Activated CD8-positive, alpha-beta T cell treated with anti-CD3 and anti-CD28 coated beads for 36 hours (primary cell): Measurements from ENCODE around the gene MESP1. TPM values are rescaled to one million over a fixed set of nuclear protein-coding genes. Genes with fewer than 3 reads are reported as not detected.

Experiments used
- ATAC-seq: fragments of 200-7000 bp; cut with Tn5 transposase; one replicate; pipeline ENCODE4 v1.10.0; 2021; ENCODE audit warnings: mild to moderate bottlenecking, moderate library complexity
- CTCF ChIA-PET: fragments of 350-600 bp; sonication (Branson Sonifier 250); formaldehyde crosslinking; loops from one replicate; lab custom pipeline; 2021; ENCODE audit warnings: antibody characterized with exemption; lab: Charles Lee
- POLR2A ChIA-PET: fragments of 350-600 bp; sonication (Branson Sonifier 250); formaldehyde crosslinking; loops from one replicate; lab custom pipeline; 2021; ENCODE audit warnings: antibody characterized with exemption; lab: Charles Lee
- DNase-seq: peaks from one replicate; pipeline ENCODE4 v3.0.0-alpha.2; 2020
- H3K27ac Mint-ChIP-seq: one replicate; pipeline ENCODE4 v1.8.0; 2021; ENCODE audit warnings: mild to moderate bottlenecking, mixed read lengths
- H3K27me3 Mint-ChIP-seq: one replicate; pipeline ENCODE4 v1.8.0; 2021; ENCODE audit warnings: mixed read lengths
- H3K36me3 Mint-ChIP-seq: one replicate; pipeline ENCODE4 v1.8.0; 2021; ENCODE audit warnings: low read depth, mixed read lengths
- H3K4me1 Mint-ChIP-seq: one replicate; pipeline ENCODE4 v1.8.0; 2021; ENCODE audit warnings: low read depth, mixed read lengths
- H3K4me3 Mint-ChIP-seq: one replicate; pipeline ENCODE4 v1.8.0; 2021; ENCODE audit warnings: mild to moderate bottlenecking, moderate library complexity, mixed read lengths
- H3K9me3 Mint-ChIP-seq: one replicate; pipeline ENCODE4 v1.8.0; 2021; ENCODE audit warnings: mixed read lengths
- intact Hi-C: fragments of 100-400 bp; cut with micrococcal nuclease; formaldehyde crosslinking; loops from one replicate; pipeline ENCODE4 v1.10.0; 2022
- total RNA-seq, 2 experiments: library from RNA; stranded (reverse); gene quantifications; one replicate each; pipeline ENCODE4 v1.2.3, GENCODE V29; 2021
- TF ChIP-seq, protein P1 (sequence below): fragments of 200-600 bp; IDR thresholded peaks from one replicate; pipeline ENCODE4 v1.8.0; 2022; ENCODE audit warnings: antibody characterized with exemption, mild to moderate bottlenecking

MESP1 gene
- total RNA-seq, 2 experiments from 2014 or later = 3.4 to 5.3 TPM

GRCh38 chr15:89761929-89762328 is 10.9 kb upstream of the MESP1 start:
- H3K9me3 Mint-ChIP-seq = no peaks in the 10 kb centered on the region
- TF ChIP-seq, protein P1, sequence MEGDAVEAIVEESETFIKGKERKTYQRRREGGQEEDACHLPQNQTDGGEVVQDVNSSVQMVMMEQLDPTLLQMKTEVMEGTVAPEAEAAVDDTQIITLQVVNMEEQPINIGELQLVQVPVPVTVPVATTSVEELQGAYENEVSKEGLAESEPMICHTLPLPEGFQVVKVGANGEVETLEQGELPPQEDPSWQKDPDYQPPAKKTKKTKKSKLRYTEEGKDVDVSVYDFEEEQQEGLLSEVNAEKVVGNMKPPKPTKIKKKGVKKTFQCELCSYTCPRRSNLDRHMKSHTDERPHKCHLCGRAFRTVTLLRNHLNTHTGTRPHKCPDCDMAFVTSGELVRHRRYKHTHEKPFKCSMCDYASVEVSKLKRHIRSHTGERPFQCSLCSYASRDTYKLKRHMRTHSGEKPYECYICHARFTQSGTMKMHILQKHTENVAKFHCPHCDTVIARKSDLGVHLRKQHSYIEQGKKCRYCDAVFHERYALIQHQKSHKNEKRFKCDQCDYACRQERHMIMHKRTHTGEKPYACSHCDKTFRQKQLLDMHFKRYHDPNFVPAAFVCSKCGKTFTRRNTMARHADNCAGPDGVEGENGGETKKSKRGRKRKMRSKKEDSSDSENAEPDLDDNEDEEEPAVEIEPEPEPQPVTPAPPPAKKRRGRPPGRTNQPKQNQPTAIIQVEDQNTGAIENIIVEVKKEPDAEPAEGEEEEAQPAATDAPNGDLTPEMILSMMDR = no peak
- H3K4me3 Mint-ChIP-seq = no peak overlapping the region
- H3K27ac Mint-ChIP-seq = no peak overlapping the region
- DNase-seq (no peak), ATAC-seq (no peak)
- no peaks in the 10 kb centered on the region for H3K4me1 Mint-ChIP-seq
- CTCF ChIA-PET = interaction anchor here (0.8 to 5.1 kb wide), 17 partner anchors 9 to 325 kb away, joined by 3 to 70 read pairs (median 9); partner anchors contain the start of gene MESP1
- peaks cover 5% of the 10 kb centered on the region for H3K27me3 Mint-ChIP-seq
- intact Hi-C loops = loop anchor here (5.0 kb wide), 1 partner anchor 110 kb away; no protein-coding TSS in a partner anchor
- H3K36me3 Mint-ChIP-seq = no peaks in the 10 kb centered on the region
- POLR2A ChIA-PET = interaction anchor here (0.9 kb wide), 1 partner anchor 113 kb away, joined by 3 read pairs; no protein-coding TSS in a partner anchor

- H3K27ac Mint-ChIP-seq = no peak overlapping the region
- no peaks in the 10 kb centered on the region for H3K36me3 Mint-ChIP-seq
- TF ChIP-seq, protein P1 = no peak
- POLR2A ChIA-PET = interaction anchor here (0.9 kb wide), 1 partner anchor 113 kb away, joined by 3 read pairs; no protein-coding TSS in a partner anchor
- CTCF ChIA-PET = interaction anchor here (0.6 to 5.1 kb wide), 39 partner anchors 9 to 442 kb away, joined by 3 to 70 read pairs (median 4); partner anchors contain the start of genes AP3S2 and MESP1
- H3K4me1 Mint-ChIP-seq = no peaks in the 10 kb centered on the region
- ATAC-seq (peak; percentile 20), DNase-seq (no peak)
- no peaks in the 10 kb centered on the region for H3K9me3 Mint-ChIP-seq
- no peak overlapping the region for H3K4me3 Mint-ChIP-seq
- intact Hi-C loops = loop anchor here (5.0 kb wide), 1 partner anchor 111 kb away; no protein-coding TSS in a partner anchor
- peaks cover 6% of the 10 kb centered on the region for H3K27me3 Mint-ChIP-seq
These were observed 10.2 kb upstream of the MESP1 start for GRCh38 chr15:89761009-89761831.

- TF ChIP-seq, protein P1 = peak; percentile 82
- intact Hi-C loops = loop anchor here (5.0 kb wide), 1 partner anchor 112 kb away; no protein-coding TSS in a partner anchor
- Mint-ChIP-seq H3K9me3 (no peaks in the 10 kb centered on the region), H3K4me3 (no peak overlapping the region), H3K4me1 (no peaks in the 10 kb centered on the region), H3K36me3 (no peaks in the 10 kb centered on the region), H3K27ac (no peak overlapping the region), H3K27me3 (peaks cover 6% of the 10 kb centered on the region)
- ChIA-PET POLR2A (no interaction called here), CTCF (interaction anchor here (0.6 to 5.1 kb wide), 40 partner anchors 8 to 442 kb away, joined by 3 to 70 read pairs (median 4); partner anchors contain the start of genes AP3S2 and MESP1)
- DNase-seq = peak; percentile 83
- peak; percentile 98 for ATAC-seq
These were observed 9.4 kb upstream of the MESP1 start for GRCh38 chr15:89760303-89761008.

DNA sequence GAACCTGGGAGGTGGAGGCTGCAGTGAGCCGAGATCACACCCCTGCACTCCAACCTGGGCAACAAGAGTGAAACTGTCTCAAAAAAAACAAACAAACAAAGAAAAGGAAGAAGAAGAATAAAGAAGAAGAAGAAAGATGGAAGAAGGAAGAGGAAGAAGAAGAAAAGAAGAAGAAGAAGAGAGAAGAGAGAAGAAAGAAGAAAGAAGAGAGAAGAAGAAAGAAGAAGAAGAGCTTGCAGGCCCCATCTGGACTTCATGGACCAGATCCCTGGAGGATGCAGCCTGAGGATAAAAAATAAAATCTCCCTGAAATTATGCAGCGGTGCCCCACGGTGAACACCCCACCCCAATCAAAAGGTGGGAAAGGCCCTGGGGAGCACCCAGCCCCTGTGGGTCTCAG is 8.8 kb upstream of the MESP1 start:
- ATAC-seq = no peak
- TF ChIP-seq, protein P1 = no peak
- peaks cover 6% of the 10 kb centered on the region for H3K27me3 Mint-ChIP-seq
- H3K4me3 Mint-ChIP-seq = no peak overlapping the region
- no peaks in the 10 kb centered on the region for H3K36me3 Mint-ChIP-seq
- no peak for DNase-seq
- no peaks in the 10 kb centered on the region for H3K9me3 Mint-ChIP-seq
- no peaks in the 10 kb centered on the region for H3K4me1 Mint-ChIP-seq
- intact Hi-C loops = loop anchor here (5.0 kb wide), 1 partner anchor 112 kb away; no protein-coding TSS in a partner anchor
- ChIA-PET CTCF (interaction anchor here (0.8 to 5.1 kb wide), 18 partner anchors 7 to 311 kb away, joined by 3 to 70 read pairs (median 6); partner anchors contain the start of genes AP3S2 and MESP1), POLR2A (no interaction called here)
- no peak overlapping the region for H3K27ac Mint-ChIP-seq
